Astrocyte of the cerebellum (primary cell): ENCODE measurements around the gene GPRC5C.

Experiments used
- DNase-seq: peaks from one replicate; pipeline ENCODE4 v3.0.0-alpha.2; 2011; ENCODE audit warnings: low read depth
- H3K4me3 ChIP-seq: 2 replicates; pipeline ENCODE4 v1.5.1; 2011; ENCODE audit warnings: mild to moderate bottlenecking, low read depth, low read length, moderate library complexity
- CTCF ChIP-seq: IDR thresholded peaks from 2 replicates; pipeline ENCODE4 v1.5.1; 2012; ENCODE audit warnings: low read length, low read depth, moderate library complexity, mild to moderate bottlenecking; ENCODE audit errors: missing control alignments
- in situ Hi-C: cut with HindIII; loops from 2 replicates; pipeline ENCODE4 v1.10.0; 2017; ENCODE audit warnings: low sequenced_read_pairs

The GPRC5C gene

DNA sequence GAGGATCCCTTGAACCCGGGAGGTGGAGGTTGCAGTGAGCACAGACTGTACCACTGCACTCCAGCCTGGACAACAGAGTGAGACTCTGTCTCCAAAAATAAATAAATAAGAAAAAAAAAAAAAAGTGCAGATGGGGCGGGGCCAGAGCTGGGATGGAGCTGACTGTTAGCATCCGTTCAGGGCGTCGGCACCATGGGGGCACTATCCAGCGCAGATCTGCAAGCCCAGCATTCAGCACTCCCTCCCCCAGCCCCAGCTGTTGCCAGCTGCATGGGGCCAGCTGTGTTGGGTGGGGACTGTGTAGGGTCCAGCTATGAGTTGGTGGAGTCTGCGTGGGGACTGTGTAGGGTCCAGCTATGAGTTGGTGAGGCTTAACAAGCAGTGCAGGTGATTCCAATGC, 13.3 kb downstream of the GPRC5C start:
- no peak overlapping the region for H3K4me3 ChIP-seq
- DNase-seq = no peak
- no peak for TF ChIP-seq CTCF
- in situ Hi-C loops = no loop called here

DNA sequence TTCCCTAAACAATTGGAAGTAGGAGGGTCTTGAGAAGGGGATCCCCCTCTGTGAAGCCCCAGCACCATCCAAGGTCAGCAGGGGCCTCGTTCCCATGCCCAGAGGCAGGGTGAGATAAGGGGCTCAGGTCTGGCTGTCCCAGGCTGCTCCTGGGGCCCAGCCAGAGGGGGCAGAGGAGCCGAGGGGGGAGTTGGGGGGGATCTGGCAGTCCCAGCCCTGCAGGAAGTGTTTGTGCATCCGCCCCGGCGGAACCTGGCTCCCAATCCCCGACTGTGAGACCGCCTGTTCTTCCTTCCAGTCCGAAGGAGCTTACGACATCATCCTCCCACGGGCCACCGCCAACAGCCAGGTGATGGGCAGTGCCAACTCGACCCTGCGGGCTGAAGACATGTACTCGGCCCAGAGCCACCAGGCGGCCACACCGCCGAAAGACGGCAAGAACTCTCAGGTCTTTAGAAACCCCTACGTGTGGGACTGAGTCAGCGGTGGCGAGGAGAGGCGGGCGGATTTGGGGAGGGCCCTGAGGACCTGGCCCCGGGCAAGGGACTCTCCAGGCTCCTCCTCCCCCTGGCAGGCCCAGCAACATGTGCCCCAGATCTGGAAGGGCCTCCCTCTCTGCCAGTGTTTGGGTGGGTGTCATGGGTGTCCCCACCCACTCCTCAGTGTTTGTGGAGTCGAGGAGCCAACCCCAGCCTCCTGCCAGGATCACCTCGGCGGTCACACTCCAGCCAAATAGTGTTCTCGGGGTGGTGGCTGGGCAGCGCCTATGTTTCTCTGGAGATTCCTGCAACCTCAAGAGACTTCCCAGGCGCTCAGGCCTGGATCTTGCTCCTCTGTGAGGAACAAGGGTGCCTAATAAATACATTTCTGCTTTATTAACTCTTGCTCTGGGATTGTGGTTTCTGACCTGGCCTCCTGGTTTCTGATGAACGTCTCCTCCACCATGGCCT, 14.9 kb downstream of the GPRC5C start:
- no peak for DNase-seq
- H3K4me3 ChIP-seq = no peak overlapping the region
- in situ Hi-C loops = no loop called here
- TF ChIP-seq CTCF = no peak

GRCh38 chr17:74447628-74448159, 15.8 kb downstream of the GPRC5C start:
- TF ChIP-seq CTCF = no peak
- no peak overlapping the region for H3K4me3 ChIP-seq
- no peak for DNase-seq
- in situ Hi-C loops = no loop called here

DNA sequence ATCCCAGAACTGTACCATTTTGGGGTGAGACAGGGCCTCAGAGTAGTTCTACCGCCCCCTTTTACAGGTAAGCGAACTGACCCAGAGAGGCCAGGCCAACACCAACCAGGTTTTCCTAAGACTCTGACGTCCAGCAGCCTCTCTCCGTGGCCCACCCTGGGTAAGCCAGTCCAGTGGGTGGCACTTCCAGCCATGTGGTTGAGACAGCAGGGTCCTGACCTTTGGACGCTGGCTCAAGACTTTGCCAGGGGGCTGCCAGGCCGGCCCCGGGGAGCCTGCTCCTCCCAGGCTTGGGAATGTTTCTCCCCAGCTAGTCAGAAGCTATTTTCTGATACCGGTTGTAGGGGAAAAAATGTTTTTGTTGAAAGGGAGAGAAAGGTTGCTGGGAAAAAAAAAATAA, 16.9 kb downstream of the GPRC5C start:
- no peak for TF ChIP-seq CTCF
- DNase-seq = no peak
- in situ Hi-C loops = no loop called here
- no peak overlapping the region for H3K4me3 ChIP-seq

- TF ChIP-seq CTCF = no peak
- in situ Hi-C loops = no loop called here
- no peak overlapping the region for H3K4me3 ChIP-seq
- DNase-seq = no peak
Observed at GRCh38 chr17:74449306-74449705, 17.4 kb downstream of the GPRC5C start.

- H3K4me3 ChIP-seq = no peak overlapping the region
- in situ Hi-C loops = no loop called here
- no peak for DNase-seq
- no peak for TF ChIP-seq CTCF
Observed at GRCh38 chr17:74449773-74450172, 17.9 kb downstream of the GPRC5C start.
